Ovary (tissue), 9 donors: Measurements from ENCODE around the gene ITPRID2. TPM values are rescaled to one million over a fixed set of nuclear protein-coding genes. Genes with fewer than 3 reads are reported as not detected.

Experiments
- DNase-seq, 5 donors: peaks; one replicate each; pipeline ENCODE4 v3.0.0-alpha.2; 2019 to 2020
- H3K27ac ChIP-seq, 2 donors: fragments of 200-600 bp; one replicate each; pipeline versions ENCODE4 v1.5.1 to v1.8.0; 2019 to 2022
- H3K27me3 ChIP-seq: fragments of 200-600 bp; one replicate; pipeline ENCODE4 v1.8.0; 2022
- H3K36me3 ChIP-seq: fragments of 200-600 bp; sonication (generic); one replicate; pipeline ENCODE4 v1.5.1; 2019
- H3K4me1 ChIP-seq: one replicate; pipeline ENCODE4 v1.8.1; 2013; ENCODE audit warnings: mild to moderate bottlenecking, moderate library complexity; ENCODE audit not compliant: insufficient read depth
- H3K4me3 ChIP-seq: fragments of 200-600 bp; sonication (generic); one replicate; pipeline ENCODE4 v1.5.1; 2017
- H3K9me3 ChIP-seq, 2 donors: fragments of 200-600 bp in 1 of 2; sonication (generic) in 1 of 2; one replicate each; pipeline versions ENCODE4 v1.5.1 to v1.8.1; 2013 to 2019; ENCODE audit warnings: mild to moderate bottlenecking in 1 of 2, moderate library complexity in 1 of 2
- EP300 ChIP-seq: sonication (generic); formaldehyde crosslinking; IDR thresholded peaks from one replicate; pipeline ENCODE4 v1.6.1; 2017; ENCODE audit warnings: antibody characterized with exemption
- POLR2A ChIP-seq: fragments of 450-650 bp; IDR thresholded peaks from one replicate; pipeline ENCODE4 v1.6.1; 2017; ENCODE audit warnings: antibody characterized with exemption, mild to moderate bottlenecking, moderate library complexity
- WGBS, 3 donors: extraction: QIAGEN DNeasy Blood & Tissue Kit in 1 of 3; methylation state at CpG; one replicate each; pipeline versions ENCODE4 v1.1.5 to v1.1.7; 2013 to 2017; 5-methylcytosine and 5-hydroxymethylcytosine counted together
- intact Hi-C, 4 donors: fragments of 100-400 bp; cut with DNase I; formaldehyde crosslinking; loops; one replicate each; pipeline versions ENCODE4 v1.11.0 to v1.15.1; 2022 to 2023
- polyA plus RNA-seq, 2 donors: library from polyadenylated mRNA; stranded (reverse); fragments of 200-250 nt in 1 of 2; fragments of 350-450 nt in 1 of 2; fragmentation: Illumina TruSeq in 1 of 2; extraction: RNeasy Lipid Tissue Mini Kit (QIAGEN cat#74804) in 1 of 2; gene quantifications; one replicate each; pipeline ENCODE4 v1.2.3, GENCODE V29; 2013 to 2014
- total RNA-seq, 7 donors: library from RNA; depleted of rRNA in 2 of 7; stranded (reverse); fragments of >200 nt in 2 of 7; fragmentation: NEBNext Ultra II Directional in 3 of 7; extraction: Animal tissue kit (Norgen Biotek cat#: 25700) in 3 of 7; gene quantifications; one replicate each; pipeline versions ENCODE4 v1.1.0 to v1.2.4, GENCODE V29; 2016 to 2023
- TF ChIP-seq, protein P1 (sequence below), 3 donors: fragments of 450-650 bp in 2 of 3; fragments of 200-600 bp in 1 of 3; IDR thresholded peaks; one replicate each; pipeline versions ENCODE4 v1.5.1 to v1.8.0; 2016 to 2022; ENCODE audit warnings: antibody characterized with exemption in 3 of 3, mild to moderate bottlenecking in 1 of 3
- donor health status: DM: no; HTN: no; CAD: no; lungs with moderate emphysema.
- donor health status: DM: no; HTN: no; CAD: no.
- donor health status: Bipolar disorder and iron deficiency.
- donor health status: DM: yes; HTN: yes; CAD: no.
- donor health status: DM: no; HTN: no; CAD: no.
- donor health status: DM: yes; HTN: yes; CAD: no.

ITPRID2 gene
- total and polyA plus RNA-seq, 9 donors, result 25.2 to 66.2 (median 48.6) TPM

DNA sequence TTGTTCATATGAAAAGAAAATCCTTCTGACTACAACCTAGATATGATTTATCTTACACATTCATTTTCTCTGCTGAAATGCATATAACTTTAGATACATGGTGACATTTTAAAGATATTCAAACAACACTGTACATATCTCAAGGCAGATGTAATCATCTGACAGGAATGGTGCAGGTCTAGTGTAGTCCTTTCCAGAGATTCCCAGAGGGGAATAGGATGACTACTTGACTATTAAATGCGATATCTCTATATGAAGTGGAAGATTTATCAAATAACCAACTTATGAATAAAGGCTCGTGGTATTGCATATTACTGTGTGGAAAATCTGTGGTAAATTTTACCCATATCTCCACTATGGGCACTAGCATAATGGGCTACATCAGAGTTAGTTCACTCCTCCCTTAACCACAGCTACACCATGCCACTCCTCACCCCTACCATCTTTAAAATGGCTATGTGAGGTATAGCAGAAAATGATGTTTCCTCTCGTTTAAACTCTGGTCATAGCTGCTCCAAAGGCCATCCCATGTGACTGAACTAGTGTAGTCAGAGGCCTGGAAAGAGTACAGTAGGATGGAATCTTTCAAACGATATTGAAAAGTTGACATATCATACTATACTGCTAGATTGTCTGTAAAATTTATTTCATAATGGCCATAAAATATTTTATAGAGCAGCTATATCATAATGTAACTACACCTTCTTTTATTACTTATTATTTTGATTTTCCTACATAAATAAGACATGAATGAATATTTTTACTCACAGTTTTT, 9.1 kb upstream of the ITPRID2 start:
- H3K4me3 ChIP-seq, result no peak overlapping the region
- no peaks in the 10 kb centered on the region for H3K36me3 ChIP-seq
- H3K27me3 ChIP-seq, result no peaks in the 10 kb centered on the region
- no peaks in the 10 kb centered on the region for H3K9me3 ChIP-seq
- H3K4me1 ChIP-seq, result no peaks in the 10 kb centered on the region
- intact Hi-C loops, result no loop called here
- TF ChIP-seq POLR2A (no peak), EP300 (no peak)
- TF ChIP-seq, protein P1, sequence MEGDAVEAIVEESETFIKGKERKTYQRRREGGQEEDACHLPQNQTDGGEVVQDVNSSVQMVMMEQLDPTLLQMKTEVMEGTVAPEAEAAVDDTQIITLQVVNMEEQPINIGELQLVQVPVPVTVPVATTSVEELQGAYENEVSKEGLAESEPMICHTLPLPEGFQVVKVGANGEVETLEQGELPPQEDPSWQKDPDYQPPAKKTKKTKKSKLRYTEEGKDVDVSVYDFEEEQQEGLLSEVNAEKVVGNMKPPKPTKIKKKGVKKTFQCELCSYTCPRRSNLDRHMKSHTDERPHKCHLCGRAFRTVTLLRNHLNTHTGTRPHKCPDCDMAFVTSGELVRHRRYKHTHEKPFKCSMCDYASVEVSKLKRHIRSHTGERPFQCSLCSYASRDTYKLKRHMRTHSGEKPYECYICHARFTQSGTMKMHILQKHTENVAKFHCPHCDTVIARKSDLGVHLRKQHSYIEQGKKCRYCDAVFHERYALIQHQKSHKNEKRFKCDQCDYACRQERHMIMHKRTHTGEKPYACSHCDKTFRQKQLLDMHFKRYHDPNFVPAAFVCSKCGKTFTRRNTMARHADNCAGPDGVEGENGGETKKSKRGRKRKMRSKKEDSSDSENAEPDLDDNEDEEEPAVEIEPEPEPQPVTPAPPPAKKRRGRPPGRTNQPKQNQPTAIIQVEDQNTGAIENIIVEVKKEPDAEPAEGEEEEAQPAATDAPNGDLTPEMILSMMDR (IDR thresholded peaks at IDR 0.05), result no peak
- H3K27ac ChIP-seq, result no peak overlapping the region
- no peak for DNase-seq
- WGBS, 3 donors, result 85 to 88% (median 88%) methylated on average over 4 of the region's 4 CpGs

DNA sequence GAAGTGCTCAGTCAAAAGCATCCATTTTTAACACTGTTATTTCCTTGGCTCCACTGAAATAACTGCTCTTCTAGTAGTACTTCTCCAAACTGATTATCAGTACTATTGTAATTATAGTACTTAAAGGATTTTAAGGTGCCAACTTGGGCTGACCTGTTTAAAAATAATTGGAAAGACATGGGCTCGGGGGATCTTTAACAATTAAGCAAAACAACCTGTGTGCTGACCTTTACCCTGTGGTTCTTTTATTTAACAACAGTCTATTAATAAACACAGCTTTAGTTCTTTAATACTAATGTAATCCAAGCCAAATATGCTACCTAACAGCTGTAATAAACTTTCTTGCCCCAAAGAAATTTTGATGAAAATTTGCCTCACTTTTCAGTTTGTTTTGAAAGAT, 6.9 kb upstream of the ITPRID2 start:
- WGBS, 3 donors, result 27 to 49% (median 42%) methylated on average over 1 of the region's 1 CpG
- Histone ChIP-seq H3K4me1 (no peaks in the 10 kb centered on the region), H3K27me3 (no peaks in the 10 kb centered on the region), H3K27ac (no peak overlapping the region), H3K36me3 (no peaks in the 10 kb centered on the region), H3K9me3 (no peaks in the 10 kb centered on the region), H3K4me3 (no peak overlapping the region)
- no peak for TF ChIP-seq EP300
- TF ChIP-seq, protein P1 (IDR thresholded peaks at IDR 0.05), result no peak
- no peak for TF ChIP-seq POLR2A
- no peak for DNase-seq
- intact Hi-C loops, result no loop called here

DNA sequence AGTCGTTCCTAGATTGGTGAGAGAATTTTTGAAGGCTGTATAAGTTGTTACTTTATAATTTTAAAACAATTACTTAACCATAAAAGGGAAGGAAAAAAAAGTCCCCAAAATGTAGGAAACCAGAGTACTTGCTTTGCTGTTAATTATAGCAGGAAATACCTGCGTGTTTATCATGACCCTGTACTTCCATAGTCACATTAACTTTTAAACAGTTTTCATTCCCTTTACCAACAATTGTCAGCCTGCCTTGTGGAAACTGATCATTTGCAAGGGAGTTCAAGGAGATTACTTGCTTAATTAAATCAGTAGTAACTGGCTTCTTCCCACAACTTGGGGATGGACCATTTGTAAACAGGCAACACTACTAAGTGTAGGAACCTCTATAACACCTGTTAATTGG, 6.4 kb upstream of the ITPRID2 start:
- Histone ChIP-seq H3K9me3 (no peaks in the 10 kb centered on the region), H3K4me1 (no peaks in the 10 kb centered on the region), H3K27me3 (no peaks in the 10 kb centered on the region), H3K36me3 (no peaks in the 10 kb centered on the region), H3K4me3 (no peak overlapping the region), H3K27ac (no peak overlapping the region)
- TF ChIP-seq, protein P1 (IDR thresholded peaks at IDR 0.05), result no peak
- TF ChIP-seq EP300, result no peak
- TF ChIP-seq POLR2A, result no peak
- intact Hi-C loops, result no loop called here
- WGBS, 3 donors, result 34 to 48% (median 38%) methylated on average over 2 of the region's 2 CpGs
- DNase-seq, result no peak

DNA sequence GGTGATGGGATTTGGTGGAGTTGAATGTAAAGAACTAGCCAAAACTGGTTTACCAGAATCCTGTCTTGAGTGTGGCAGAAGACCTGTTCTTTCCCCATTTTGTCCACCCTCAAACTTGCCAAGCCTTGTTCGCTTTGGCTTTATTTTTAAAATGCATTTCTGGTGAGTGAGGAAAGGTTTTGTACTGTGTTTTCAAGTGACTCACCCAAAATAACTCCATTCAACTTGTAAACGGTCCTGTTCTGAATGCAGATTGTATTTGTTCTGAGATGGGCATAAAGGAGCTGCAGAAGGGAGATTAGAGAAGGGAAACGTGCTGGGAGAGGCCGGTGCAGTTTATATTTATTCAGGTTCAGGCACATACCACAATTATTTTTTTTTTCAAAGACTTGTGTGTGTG, 5.3 kb upstream of the ITPRID2 start:
- H3K4me3 ChIP-seq, result no peak overlapping the region
- H3K27me3 ChIP-seq, result no peaks in the 10 kb centered on the region
- intact Hi-C loops, result no loop called here
- WGBS, 3 donors, result 47 to 68% (median 61%) methylated on average over 4 of the region's 4 CpGs
- H3K36me3 ChIP-seq, result no peaks in the 10 kb centered on the region
- H3K4me1 ChIP-seq, result no peaks in the 10 kb centered on the region
- no peak overlapping the region for H3K27ac ChIP-seq
- no peaks in the 10 kb centered on the region for H3K9me3 ChIP-seq
- DNase-seq, result no peak
- TF ChIP-seq, protein P1 (IDR thresholded peaks at IDR 0.05), result no peak
- TF ChIP-seq EP300 (no peak), POLR2A (no peak)
